GM12892 (cell line): ENCODE measurements around the gene IL1F10.

Source experiments
- POLR2AphosphoS5 ChIP-seq: IDR thresholded peaks from 2 replicates; pipeline ENCODE4 v1.6.1; 2011; ENCODE audit warnings: low read depth, low read length, control low read depth
- TAF1 ChIP-seq: IDR thresholded peaks from 2 replicates; pipeline ENCODE4 v1.6.1; 2011; ENCODE audit warnings: low read depth, mild to moderate bottlenecking, control low read depth, low read length, borderline replicate concordance

GRCh38 chr2:113018509-113018908 is 49.3 kb upstream of the IL1F10 start:
- TF ChIP-seq TAF1, result no peak
- TF ChIP-seq POLR2AphosphoS5, result no peak
